Activated naive CD8-positive, alpha-beta T cell treated with anti-CD3 and anti-CD28 coated beads for 36 hours (primary cell): ENCODE results near the gene MRPL33. TPM values are rescaled to one million over a fixed set of nuclear protein-coding genes. Genes with fewer than 3 reads are reported as not detected.

Source experiments
- DNase-seq: peaks from one replicate; pipeline ENCODE4 v3.0.0; 2021
- H3K27ac Mint-ChIP-seq: one replicate; pipeline ENCODE4 v1.8.0; 2022; ENCODE audit warnings: mild to moderate bottlenecking, moderate library complexity, mixed read lengths
- H3K27me3 Mint-ChIP-seq: one replicate; pipeline ENCODE4 v1.8.0; 2022; ENCODE audit warnings: mild to moderate bottlenecking, mixed read lengths
- H3K36me3 Mint-ChIP-seq: one replicate; pipeline ENCODE4 v1.8.0; 2021; ENCODE audit warnings: mild to moderate bottlenecking, mixed read lengths
- H3K4me1 Mint-ChIP-seq: one replicate; pipeline ENCODE4 v1.8.0; 2021; ENCODE audit warnings: mixed read lengths
- H3K4me3 Mint-ChIP-seq: one replicate; pipeline ENCODE4 v1.8.0; 2022; ENCODE audit warnings: mild to moderate bottlenecking, moderate library complexity, mixed read lengths
- H3K9me3 Mint-ChIP-seq: one replicate; pipeline ENCODE4 v1.8.0; 2022; ENCODE audit warnings: mixed read lengths
- total RNA-seq, 2 experiments: library from RNA; stranded (reverse); gene quantifications; one replicate each; pipeline ENCODE4 v1.2.3, GENCODE V29; 2021

Gene MRPL33
- total RNA-seq: 10 to 100 TPM; 68.9 to 82.6 TPM

DNA sequence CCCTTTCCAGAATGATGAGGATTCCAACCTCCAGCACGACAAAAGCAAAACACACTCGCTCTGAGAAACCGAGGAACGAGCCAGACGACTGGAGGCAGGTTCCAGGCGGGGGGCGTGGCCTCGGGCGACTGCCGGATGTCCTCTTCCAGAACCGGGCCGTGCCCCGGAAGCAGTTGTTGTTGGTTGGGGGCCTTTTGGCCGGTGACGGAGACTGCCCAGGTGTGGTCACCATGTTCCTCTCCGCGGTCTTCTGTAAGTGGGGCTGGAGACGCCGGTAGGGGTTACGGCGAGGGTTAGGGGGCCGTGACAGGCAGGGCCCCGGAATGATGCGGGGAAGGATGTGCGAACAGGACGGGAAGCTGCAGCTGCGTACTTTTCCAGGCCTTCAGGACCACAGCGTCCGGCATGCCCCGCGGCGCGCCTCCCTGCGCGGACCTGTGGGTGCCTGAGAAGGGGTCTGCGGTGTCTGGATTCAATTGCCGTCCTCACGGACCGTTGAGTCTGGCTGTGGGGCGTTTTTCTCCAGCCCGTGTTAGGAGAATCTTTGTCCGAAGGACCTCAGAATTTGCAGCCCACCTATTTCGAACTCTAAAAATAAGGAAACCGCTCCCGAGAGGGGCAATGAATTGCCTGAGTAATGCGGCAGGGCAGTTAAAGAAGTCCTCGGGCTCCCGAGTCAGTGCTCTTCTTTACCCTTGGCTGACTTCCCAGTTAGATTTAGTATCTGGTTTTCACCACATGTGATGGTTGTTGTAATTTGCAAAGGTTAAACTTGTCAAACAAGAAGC lies at the start of gene MRPL33:
MRPL33 (plus strand) TSS at position 172 of the 788 bp plus-strand sequence; CDS start at position 231, 59 bp downstream.
- peak; percentile 93 for DNase-seq

DNA sequence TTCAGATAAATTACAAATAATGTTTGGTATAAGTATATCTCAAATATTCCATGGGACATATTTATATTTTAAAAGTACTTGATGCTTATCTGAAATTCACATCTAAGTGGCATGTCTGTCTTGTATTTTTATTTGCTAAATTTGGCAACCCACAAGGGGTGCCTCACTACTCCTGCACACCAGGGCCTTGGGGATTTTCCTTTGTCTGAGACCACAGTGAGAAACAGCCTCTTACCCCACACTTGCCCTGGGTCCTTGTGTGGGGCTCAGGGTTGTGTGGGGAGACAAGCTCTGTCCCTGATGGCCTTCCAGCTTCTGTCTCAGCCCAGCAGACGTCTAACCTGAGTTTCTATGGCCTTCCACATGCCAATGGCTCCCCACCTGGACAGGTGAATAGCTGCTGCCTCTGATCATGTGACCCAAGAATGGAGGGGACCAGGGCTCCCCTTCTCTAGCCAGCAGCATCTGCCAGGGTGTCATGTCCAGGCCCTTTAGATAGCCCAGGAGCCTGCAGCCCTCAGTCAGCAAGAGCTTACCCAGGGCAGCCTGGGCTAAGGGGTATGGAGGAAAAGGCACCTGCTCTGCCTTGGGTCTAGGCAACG lies 49.5 kb upstream of the MRPL33 start:
- no peak for DNase-seq
- Mint-ChIP-seq H3K4me1 (peaks cover 17% of the 10 kb centered on the region), H3K9me3 (no peaks in the 10 kb centered on the region), H3K27ac (no peak overlapping the region), H3K27me3 (peaks cover 14% of the 10 kb centered on the region), H3K4me3 (no peak overlapping the region), H3K36me3 (no peaks in the 10 kb centered on the region)

More for the DNA sequence above, at the start of gene MRPL33:
- Mint-ChIP-seq H3K27ac (peak within 1 kb of the TSS; percentile 98), H3K36me3 (peaks cover 21% of the 10 kb centered on the region), H3K9me3 (no peaks in the 10 kb centered on the region), H3K4me1 (peaks cover 35% of the 10 kb centered on the region), H3K4me3 (peak within 1 kb of the TSS; percentile 99), H3K27me3 (no peaks in the 10 kb centered on the region)

DNA sequence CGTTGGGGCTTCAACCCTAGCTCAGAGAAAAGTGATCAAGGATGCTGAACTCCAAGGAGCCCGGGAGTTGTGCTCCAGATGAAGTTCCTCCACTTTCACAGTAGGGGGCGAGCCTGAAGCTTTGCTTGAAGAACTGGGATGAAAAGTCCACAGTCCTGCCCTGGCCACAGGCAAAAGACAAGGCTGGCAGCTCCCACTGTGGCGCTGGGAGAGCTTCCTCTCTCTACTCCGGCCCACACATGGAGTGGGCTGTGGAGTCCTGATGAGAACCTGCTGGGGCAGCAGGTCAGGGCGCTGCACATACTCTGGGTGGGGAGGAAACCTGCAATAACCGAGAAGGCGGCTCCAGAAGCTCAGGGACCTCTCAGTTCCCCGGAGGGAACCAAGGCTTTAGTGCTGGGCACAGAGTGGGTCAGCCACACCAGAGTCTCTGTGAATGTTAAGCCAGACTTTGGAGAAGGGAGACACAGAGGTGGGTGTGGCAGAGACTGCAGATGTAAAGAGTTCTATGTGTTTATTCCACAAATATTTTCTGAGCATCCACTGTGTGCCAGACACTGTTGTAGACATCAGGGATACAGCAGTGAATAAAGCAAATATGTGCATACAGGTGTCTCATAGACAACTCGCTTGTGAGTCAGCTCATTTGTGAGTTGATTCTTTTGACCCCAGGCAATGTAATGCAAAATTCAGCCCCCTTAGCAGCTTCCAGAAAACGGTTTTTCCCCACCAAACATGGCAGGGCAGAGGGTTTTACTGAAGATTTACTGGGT lies 48.0 kb upstream of the MRPL33 start:
- H3K27ac Mint-ChIP-seq: no peak overlapping the region
- peaks cover 7% of the 10 kb centered on the region for H3K27me3 Mint-ChIP-seq
- H3K4me3 Mint-ChIP-seq: no peak overlapping the region
- peaks cover 20% of the 10 kb centered on the region for H3K4me1 Mint-ChIP-seq
- peaks cover 2% of the 10 kb centered on the region for H3K9me3 Mint-ChIP-seq
- no peaks in the 10 kb centered on the region for H3K36me3 Mint-ChIP-seq
- DNase-seq: no peak

DNA sequence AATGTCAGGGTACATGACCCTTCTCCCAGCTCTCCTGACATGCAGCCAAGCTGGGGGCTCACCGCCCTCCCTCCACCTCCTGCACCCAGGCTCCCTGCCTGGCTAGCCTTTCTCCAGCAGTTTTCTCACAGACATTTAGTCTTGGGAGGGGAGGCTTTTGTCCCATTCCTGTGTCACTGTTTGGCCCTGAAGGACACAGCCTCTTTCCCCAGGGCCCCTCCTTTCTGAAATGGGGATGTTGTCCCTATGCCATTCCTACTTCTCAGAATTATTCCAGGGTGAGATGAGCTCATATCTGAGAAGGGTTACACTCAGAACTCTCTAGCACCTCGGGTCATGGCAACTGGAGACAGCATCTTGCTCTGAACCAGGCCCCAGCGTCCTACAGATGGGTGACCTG lies 47.3 kb upstream of the MRPL33 start:
- Mint-ChIP-seq H3K9me3 (peaks cover 2% of the 10 kb centered on the region), H3K4me1 (peaks cover 25% of the 10 kb centered on the region), H3K27me3 (peaks cover 7% of the 10 kb centered on the region), H3K27ac (no peak overlapping the region), H3K4me3 (no peak overlapping the region), H3K36me3 (no peaks in the 10 kb centered on the region)
- DNase-seq: no peak

DNA sequence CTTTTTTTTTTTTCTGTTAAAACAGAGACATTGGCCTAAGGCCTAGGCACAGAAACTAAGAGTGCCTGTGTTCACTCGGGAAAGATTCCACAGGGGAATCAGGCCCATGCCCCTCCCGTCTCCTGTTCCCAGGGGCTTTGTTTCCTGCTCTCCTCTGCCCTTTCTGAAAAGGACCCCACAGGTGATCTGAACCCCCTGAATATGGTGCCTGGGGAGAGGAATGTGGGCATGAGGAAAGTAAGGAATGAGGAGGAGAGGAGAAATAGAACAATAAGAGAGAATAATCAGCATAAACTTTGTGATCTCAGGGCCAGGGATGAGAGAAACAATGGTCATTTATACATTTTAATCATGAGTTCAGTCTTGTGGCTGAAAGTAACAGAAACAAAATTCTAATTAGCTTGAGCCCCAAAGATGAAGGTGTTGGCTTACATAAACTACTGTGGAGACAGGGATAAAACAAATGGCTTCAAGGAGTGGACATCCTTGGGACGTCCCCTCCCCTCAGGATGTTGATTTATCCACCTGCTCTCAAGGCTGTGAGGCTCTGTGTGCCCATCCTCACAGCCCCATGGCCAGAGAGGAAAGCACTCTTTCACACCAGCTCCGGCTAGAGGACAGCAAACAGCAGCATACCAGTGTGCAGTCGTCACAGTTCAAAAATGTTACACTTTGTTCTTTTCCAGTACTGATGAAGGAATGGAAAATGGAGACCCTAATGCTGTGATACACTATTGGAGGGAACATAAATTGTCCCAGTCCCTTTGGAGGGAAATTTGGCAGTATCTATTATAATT lies 46.4 kb upstream of the MRPL33 start:
- Mint-ChIP-seq H3K4me1 (peaks cover 22% of the 10 kb centered on the region), H3K4me3 (no peak overlapping the region), H3K27ac (no peak overlapping the region), H3K27me3 (peaks cover 7% of the 10 kb centered on the region), H3K36me3 (no peaks in the 10 kb centered on the region), H3K9me3 (peaks cover 2% of the 10 kb centered on the region)
- DNase-seq: no peak

DNA sequence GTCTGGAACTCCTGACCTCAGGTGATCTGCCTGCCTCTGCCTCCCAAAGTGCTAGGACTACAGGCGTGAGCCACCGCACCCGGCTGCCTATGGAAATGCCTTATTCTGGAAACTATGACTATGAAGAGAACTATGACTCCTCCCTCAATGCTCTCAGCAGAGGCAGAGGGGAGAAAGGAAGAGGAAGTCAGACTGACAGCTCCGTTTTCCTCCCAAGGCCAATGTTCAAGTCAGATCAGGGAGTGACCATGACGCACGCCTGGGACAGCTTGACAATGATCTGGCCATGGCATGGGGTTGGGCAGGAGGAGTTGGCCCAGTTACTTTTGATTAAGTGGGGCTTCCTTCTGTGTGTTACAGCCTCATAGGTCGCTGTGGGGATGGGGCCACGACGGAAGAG lies 44.3 kb upstream of the MRPL33 start:
- Mint-ChIP-seq H3K27ac (no peak overlapping the region), H3K4me1 (peaks cover 11% of the 10 kb centered on the region), H3K36me3 (no peaks in the 10 kb centered on the region), H3K27me3 (no peaks in the 10 kb centered on the region), H3K9me3 (peaks cover 2% of the 10 kb centered on the region), H3K4me3 (no peak overlapping the region)
- DNase-seq: no peak

DNA sequence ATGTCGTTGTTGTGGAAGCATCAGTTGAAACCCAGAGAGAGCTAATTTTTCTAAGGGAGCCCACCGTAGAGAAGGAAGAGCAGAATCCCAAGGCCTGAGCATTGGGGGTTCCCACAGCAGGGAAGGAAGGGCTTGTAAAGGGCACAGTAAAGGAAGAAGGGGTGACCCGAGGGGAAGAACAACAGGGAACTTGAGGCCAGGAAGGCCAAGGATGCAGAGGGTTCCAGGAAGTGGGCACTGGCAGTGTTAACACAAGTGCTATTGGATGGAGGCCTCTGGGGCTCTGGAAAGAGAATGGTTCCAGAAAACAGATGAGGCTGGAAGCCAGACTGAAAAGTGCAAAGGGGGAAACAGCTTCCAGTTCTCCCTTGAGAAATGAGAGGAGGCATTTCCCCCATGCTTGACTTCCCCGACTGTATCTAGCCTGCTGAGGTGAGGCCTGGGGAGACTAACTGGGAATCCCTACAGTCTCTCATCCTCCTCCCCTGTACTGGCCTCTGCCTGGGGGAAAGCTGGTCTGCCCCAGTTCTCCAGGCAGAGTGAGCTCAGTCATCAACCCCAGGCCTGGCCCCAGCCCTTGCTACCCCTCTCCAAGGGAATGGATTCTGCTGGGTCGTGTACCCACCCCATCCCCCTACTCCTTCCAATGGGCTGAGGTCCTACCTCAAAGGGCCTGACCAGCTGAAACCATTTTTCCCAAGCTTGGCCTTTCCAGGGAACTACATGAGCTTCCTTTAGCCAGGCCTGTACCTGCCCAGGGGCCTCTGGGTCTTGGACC lies 43.2 kb upstream of the MRPL33 start:
- no peaks in the 10 kb centered on the region for H3K36me3 Mint-ChIP-seq
- H3K27me3 Mint-ChIP-seq: no peaks in the 10 kb centered on the region
- no peak overlapping the region for H3K4me3 Mint-ChIP-seq
- peak overlapping the region; percentile 44 for H3K27ac Mint-ChIP-seq
- DNase-seq: no peak
- H3K9me3 Mint-ChIP-seq: peaks cover 2% of the 10 kb centered on the region
- H3K4me1 Mint-ChIP-seq: peaks cover 11% of the 10 kb centered on the region

DNA sequence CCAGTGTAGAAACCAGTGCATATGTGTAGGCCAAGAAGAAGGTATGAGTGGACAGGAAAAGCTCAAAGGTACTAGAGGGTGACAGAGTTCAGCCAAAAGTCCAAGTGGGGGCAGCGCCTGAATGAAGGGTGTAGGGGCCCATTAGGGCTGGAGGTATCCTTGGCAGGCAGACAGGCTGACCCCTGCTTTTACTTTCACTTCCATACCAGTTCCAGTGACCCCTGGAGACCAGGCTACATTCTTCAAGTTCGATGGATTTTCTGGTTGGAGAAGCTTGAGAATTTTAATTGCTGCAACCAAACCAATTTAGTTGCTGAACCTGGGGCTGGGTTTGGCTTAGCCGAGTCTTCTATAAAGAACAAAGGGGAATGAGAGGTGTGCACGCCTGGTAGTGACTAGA lies 42.3 kb upstream of the MRPL33 start:
- H3K9me3 Mint-ChIP-seq: peaks cover 3% of the 10 kb centered on the region
- peaks cover 11% of the 10 kb centered on the region for H3K4me1 Mint-ChIP-seq

DNA sequence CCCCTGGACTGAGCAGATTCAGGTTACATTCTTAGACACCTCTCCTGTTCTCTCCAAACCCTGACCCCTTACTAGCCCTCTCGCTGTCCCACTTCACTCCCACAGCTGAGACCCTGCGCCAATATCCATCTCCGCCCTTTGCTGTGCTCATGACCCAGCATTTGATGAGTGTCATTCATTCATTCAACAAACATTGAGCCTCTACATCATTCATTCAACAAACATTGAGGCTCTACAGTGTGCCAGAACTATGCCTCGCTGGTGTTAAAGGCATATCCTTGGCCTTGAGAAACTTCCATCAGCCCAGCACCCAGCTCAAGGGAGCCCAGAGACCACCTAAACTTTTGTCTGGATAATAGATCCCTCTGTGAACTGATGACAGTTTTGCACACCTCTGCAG lies 41.9 kb upstream of the MRPL33 start:
- peaks cover 4% of the 10 kb centered on the region for H3K9me3 Mint-ChIP-seq
- peaks cover 15% of the 10 kb centered on the region for H3K4me1 Mint-ChIP-seq
- no peak overlapping the region for H3K27ac Mint-ChIP-seq
- no peak overlapping the region for H3K4me3 Mint-ChIP-seq
- no peaks in the 10 kb centered on the region for H3K36me3 Mint-ChIP-seq
- no peak for DNase-seq
- H3K27me3 Mint-ChIP-seq: no peaks in the 10 kb centered on the region

More for the DNA sequence above, 42.3 kb upstream of the MRPL33 start:
- Mint-ChIP-seq H3K36me3 (no peaks in the 10 kb centered on the region), H3K27ac (no peak overlapping the region), H3K4me3 (no peak overlapping the region), H3K27me3 (no peaks in the 10 kb centered on the region)
- DNase-seq: no peak

DNA sequence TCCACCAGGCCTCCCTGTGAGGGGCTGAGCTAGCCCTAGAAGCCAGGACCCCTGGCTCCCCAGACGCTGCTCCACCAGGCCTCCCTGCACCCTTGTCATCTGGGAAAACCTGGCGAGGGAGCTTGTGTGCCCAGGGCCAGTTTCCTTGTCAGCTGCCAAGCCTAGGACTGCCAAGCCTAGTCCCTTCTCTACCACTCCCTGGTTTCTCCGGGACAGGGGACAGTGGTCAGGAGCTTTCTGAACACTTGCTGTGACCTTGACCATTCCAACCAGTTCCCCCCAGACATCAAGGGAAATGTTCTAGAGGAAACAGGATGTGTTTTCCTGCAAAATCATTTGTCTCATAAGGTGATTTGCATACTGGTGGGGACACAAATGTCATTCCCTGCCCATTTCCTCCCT lies 41.3 kb upstream of the MRPL33 start:
- Mint-ChIP-seq H3K4me1 (peaks cover 19% of the 10 kb centered on the region), H3K9me3 (peaks cover 4% of the 10 kb centered on the region), H3K27me3 (no peaks in the 10 kb centered on the region), H3K27ac (no peak overlapping the region), H3K4me3 (no peak overlapping the region), H3K36me3 (no peaks in the 10 kb centered on the region)
- DNase-seq: no peak

DNA sequence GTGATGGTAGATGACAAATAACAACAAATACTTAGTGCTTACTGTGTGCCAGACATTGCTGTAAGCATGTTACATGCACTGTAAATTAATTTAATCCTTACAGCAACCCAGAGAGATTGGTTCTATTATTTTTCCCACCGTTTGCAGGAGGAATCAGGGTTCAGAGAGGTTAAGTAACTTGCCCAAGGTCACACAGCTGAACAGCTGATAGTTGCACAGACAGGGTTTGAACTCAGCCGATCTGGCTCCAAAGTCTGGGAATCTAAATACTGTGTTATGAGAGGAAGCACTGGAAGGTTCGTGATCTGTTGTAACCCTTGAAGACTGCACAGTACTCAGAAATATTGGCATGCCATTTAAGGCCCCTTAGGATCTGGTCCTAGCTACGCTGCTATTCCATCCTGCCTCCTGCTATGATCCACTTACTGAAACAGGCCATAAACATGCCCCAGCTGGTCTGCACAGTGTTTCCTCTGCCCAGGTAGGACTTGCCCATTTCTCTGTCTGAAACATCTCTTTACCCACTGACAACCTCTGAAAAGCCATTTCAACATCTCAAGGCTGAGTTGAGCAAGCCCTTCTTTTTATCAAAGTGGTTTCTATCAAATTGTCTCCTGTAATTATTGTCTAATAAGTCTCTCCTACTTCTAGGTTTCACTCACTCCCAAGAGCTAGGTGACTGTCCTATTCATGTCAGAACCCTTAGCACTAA lies 40.4 kb upstream of the MRPL33 start:
- H3K27ac Mint-ChIP-seq: no peak overlapping the region
- H3K9me3 Mint-ChIP-seq: peaks cover 4% of the 10 kb centered on the region

DNA sequence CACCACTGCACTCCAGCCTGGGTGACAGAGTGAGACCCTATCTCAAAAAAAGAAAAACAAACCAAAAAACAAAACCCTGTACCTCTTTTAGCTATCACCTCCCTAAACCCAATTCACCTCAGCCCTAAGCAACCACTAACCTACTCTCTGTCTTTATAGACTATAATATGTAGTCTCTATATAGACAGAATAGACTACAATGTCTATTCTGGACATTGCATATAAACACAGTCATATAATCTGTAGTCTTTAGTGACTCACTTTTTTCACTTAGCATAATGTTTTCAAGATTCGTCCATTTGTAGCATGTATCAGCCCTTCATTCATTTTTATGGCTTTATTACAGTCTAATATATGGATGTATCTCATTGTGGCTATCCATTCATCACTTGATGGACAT lies 37.2 kb upstream of the MRPL33 start:
- no peak for DNase-seq
- no peak overlapping the region for H3K27ac Mint-ChIP-seq
- no peak overlapping the region for H3K4me3 Mint-ChIP-seq
- peaks cover 11% of the 10 kb centered on the region for H3K4me1 Mint-ChIP-seq
- peaks cover 2% of the 10 kb centered on the region for H3K9me3 Mint-ChIP-seq
- H3K36me3 Mint-ChIP-seq: no peaks in the 10 kb centered on the region
- H3K27me3 Mint-ChIP-seq: no peaks in the 10 kb centered on the region

More for the DNA sequence above, 40.4 kb upstream of the MRPL33 start:
- H3K27me3 Mint-ChIP-seq: no peaks in the 10 kb centered on the region
- H3K36me3 Mint-ChIP-seq: no peaks in the 10 kb centered on the region
- DNase-seq: no peak
- H3K4me3 Mint-ChIP-seq: no peak overlapping the region
- peaks cover 19% of the 10 kb centered on the region for H3K4me1 Mint-ChIP-seq

DNA sequence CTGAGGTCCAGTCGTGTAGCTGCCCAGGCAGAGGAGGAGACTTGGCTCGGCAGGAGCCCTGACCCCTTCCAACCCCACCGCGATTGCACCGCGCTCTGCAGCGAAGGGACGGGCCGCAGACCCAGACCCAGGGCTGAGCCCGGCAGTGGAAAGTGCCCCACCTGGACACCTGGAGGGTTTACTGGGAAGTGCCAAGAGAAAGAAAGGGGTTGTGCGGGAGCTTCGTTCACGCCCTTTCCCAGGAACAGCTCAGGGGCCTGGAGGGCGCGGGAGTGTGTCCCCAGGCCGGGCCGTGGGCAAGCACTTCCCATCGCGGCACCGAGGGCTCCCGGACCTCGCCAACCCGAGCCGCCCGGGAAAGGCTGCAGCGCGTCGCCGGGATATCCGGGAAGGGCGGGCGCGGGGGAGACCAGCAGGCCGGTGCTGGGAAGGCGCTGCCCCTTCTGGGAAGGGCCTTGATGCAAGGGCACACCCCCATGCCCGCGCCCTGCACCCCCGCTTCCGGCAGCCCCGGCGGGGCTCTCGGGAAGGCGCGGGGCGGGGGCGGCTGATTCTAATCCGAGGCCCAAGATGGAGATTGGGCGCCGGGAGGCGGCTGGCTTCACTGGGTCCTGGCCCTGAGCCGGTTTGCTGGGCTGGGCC lies 36.1 kb upstream of the MRPL33 start:
- Mint-ChIP-seq H3K27ac (peak overlapping the region; percentile 79), H3K36me3 (no peaks in the 10 kb centered on the region), H3K27me3 (no peaks in the 10 kb centered on the region), H3K4me3 (peak overlapping the region; percentile 59), H3K4me1 (peaks cover 9% of the 10 kb centered on the region), H3K9me3 (peaks cover 2% of the 10 kb centered on the region)
- DNase-seq: peak; percentile 77
